Muscle of arm (tissue), 12 donors: Measurements from ENCODE around the gene LAIR2. TPM values are rescaled to one million over a fixed set of nuclear protein-coding genes. Genes with fewer than 3 reads are reported as not detected.

Experiments used
- DNase-seq: peaks from one replicate; pipeline ENCODE4 v3.0.0-alpha.2; 2013
- polyA plus RNA-seq, 12 donors: library from polyadenylated mRNA; unstranded; fragments of 120-200 nt; gene quantifications; one replicate each; pipeline ENCODE4 v1.2.1, GENCODE V29; 2013; ENCODE audit not compliant: insufficient read length in 12 of 12

LAIR2 gene
- polyA plus RNA-seq, 12 donors = 0.21 to 1.9 (median 0.44) TPM; not detected in 7

DNA sequence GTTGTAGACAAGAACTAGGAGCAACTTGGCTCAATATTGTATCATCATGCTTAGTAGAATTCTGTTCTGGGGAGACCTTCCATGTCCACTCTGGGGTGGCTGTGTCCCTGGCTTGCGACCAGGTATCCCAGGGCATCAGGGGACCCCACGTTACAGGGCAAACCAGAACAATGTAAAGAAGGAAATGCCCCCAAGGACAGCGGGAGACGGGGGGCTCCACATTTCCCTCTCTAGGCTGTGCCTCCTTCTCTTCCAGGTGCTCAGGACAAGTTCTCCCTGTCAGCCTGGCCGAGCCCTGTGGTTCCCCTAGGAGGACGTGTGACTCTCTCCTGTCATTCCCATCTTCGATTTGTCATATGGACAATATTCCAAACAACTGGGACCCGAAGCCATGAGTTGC lies 30.8 kb downstream of the LAIR2 start:
- no peak for DNase-seq

DNA sequence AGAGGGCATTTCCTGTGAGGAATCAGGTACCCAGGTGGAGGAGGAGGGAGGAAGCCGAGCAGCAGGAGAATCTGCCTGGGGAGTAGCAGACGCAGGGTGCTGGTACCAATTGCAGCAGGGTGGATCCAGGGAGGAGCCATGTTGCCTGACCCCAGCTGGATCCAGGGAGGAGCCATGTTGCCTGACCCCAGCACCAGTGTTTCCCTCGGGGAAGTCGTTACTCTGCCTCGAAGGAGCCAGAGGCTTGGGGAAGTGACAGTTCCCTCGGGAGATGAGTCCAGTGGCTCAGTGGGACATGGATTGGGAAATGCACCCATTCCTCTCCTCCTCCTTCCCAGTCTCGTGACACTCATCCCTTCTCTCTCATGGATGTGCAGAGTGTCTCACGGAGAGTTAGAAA lies 31.5 kb downstream of the LAIR2 start:
- no peak for DNase-seq

DNA sequence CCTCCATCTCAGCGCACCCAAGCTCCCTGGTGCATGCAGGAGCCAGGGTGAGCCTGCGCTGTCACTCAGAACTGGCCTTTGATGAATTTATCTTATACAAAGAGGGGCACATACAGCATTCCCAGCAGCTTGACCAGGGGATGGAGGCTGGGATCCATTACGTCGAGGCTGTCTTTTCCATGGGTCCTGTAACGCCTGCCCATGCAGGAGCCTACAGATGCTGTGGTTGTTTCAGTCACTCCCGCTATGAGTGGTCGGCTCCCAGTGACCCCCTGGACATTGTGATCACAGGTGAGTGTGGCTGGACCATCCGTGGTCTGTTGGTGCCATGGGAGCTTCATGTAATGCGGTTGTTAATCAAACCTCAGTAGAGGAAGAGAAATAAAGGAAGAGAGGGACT lies 33.0 kb downstream of the LAIR2 start:
- DNase-seq = no peak

DNA sequence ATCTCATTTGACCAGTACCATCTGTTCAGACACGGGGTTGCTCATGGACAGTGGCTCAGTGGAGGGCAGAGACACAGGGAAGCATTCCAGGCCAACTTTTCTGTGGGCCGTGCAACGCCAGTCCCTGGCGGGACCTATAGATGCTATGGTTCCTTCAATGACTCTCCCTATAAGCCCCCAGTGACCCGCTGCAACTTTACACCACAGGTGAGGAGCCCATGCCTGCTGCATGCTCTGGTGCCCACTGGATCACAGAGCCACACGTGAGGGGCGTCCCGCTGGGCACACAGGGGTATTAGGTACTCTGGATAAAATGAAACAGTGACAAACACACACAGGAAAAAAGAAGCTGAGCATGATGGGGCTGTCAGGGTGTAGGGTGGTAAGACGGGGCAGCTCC lies 34.3 kb downstream of the LAIR2 start:
- DNase-seq = no peak

- DNase-seq = no peak
Measured at GRCh38 chr19:54541712-54542111, 39.1 kb downstream of the LAIR2 start.

DNA sequence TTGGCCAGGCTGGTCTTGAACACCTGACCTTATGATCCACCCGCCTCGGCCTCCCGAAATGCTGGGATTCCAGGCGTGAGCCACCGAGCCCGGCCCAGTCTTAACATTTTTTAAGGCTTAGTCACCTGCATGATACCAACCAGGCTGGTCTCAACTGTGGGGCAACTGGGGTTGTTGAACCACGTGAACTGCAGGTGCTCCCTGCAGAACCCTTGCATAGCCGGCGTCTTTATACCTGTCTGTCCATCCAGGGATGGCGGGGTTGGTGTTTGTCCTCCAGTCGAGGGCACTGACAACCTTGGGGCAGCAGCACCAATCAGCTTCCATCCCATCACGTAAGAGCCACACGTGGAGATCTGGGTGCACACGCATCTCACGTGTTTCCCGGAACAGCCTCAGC lies 46.2 kb downstream of the LAIR2 start:
- DNase-seq = no peak

GRCh38 chr19:54549224-54549623 lies 46.6 kb downstream of the LAIR2 start:
- no peak for DNase-seq

DNA sequence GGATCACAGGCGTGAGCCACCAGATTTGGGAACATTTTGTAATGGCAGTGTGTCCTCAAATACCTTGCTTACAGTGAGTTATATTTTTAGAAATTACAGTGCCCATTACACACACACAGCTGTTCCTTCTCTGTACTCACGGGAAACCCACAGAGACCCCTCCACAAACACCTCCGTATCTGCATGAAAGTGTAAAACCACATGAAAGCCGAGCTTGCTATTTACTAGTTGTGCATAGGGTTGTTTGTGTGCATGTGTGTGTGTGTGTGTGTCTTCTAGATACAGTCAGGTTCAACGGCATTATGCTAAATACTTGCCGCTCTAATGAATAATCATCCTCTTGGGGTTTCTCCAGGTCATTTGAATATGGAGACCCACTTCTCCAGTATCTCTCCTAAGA lies 48.7 kb downstream of the LAIR2 start:
- DNase-seq = no peak

DNA sequence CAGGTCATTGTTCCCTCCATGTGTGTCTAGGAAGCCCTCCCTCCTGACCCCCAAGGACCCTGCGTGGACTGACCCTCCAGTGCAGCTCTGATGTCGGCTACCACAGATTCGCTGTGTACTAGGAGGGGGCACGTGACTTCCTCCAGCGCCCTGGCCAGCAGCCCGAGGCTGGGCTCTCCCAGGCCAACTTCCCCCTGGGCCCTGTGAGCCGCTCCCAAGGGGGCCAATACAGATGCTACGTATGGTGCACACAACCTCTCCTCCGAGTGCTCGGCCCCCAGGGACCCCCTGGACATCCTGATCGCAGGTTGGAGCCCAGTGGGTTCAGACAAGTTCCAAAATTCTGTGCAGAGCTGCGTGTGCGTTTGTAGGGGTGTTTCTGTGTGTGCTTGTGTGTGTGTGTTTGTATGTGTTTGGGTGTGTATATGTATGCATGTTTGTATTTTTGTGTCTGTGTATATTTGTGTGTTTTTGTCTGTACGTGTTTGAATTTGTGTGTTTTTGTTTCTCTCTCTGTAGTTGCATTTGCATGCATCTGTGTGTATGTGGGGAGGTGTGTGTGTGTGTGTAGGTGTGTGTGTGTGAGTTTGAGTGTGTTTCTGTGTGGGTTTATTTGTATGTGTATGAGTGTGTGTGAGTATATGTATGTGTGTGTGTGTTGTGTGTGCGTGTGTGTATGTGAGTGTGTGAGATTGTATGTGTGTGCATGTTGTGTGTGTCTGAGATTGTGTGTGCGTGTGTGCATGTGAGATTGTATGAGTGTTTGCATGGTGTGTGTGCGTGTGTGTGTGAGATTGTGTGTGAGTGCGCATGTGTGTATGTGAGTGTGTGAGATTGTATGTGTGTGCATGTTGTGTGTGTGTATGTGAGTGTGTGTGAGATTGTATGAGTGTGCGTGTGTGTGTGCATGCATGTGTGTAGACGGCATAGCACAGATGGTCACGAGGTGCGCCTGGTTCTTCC lies 49.6 kb downstream of the LAIR2 start:
- no peak for DNase-seq

DNA sequence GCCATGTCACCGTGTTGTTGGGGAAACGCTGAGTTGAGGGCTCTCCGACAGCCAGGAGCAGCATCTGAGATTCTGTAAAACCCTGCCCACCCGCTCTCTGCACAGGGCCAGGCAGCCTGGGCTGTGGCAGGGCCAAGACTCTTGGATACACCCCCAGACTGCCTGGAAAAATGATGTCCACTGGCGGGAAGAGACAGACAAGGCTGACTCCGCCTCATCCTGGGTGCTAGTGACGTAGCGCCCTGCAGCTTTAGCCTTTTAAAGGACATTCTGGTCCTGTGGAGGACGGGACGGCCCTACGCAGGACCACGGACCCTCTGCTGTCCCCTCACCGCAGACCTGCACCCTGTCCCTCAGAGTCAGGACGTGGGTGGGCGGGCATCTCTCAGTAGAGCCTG lies 50.3 kb downstream of the LAIR2 start:
- DNase-seq = no peak

DNA sequence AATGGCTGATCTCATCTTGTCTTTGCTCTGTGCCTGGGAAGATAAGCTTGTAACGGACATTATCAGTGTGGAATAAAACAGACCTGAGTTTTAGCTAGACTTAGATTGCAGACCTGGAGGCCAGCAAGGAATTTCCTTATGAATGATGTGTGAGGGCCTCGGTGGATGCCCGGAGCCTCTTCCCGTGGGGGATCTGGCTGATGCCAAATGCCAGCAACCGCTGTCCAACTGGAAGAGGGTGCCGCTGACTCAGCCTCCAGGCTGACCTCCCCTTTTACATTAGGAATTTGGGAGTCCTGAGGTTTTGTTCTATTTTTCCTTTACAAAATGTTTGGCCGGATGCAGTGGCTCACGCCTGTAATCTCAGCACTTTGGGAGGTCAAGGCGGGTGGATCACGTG lies 51.4 kb downstream of the LAIR2 start:
- DNase-seq = no peak

DNA sequence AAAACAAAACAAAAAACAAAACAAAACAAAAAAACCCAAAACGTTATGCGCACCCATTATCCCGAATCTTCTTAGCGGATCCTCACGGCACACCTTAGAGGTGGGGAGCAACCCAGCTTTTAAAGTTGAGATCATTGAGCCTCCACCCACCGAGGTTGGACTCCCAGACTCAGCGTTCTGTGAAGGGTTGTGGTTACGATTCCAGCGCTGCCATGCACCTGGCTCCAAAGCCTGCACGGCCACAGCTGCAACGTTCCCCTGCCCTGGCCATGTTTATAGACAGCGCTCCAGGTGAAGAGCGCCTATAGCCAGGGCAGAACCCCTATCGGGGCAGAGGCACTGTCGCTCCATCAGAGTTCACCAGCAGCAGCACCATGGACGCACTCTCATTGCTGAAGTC lies 52.3 kb downstream of the LAIR2 start:
- DNase-seq = no peak

- no peak for DNase-seq
Measured at GRCh38 chr19:54556194-54556593, 53.6 kb downstream of the LAIR2 start.

DNA sequence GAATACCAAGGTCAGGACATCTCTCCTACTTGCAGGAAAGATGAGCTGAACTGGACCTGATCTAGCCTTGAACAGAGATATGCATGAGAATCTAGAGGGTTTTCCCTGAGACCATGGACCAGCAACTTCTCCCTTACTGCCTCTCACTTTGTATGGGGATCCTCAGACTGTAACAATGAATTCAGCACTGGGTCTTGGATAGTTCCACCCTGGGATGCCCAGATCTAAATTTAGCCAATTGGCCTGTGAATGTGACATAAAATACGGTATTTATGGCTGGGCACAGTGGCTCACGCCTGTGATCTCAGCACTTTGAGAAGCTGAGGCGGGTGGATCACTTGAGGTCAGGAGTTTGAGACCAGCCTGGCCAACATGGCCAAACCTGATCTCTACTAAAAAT lies 55.7 kb downstream of the LAIR2 start:
- DNase-seq = no peak

Other genes starting within 250 kb of the LAIR2 start
- 10 to 100 TPM in 2 of 12 donors, 1 to 10 TPM in 9, not detected in 1; 5.5 to 10.6 (median 8.5) TPM for gene LILRB5, start 245.6 kb upstream of the LAIR2 start, polyA plus RNA-seq
- gene LILRB2, start 221.7 kb upstream of the LAIR2 start, polyA plus RNA-seq = 1 to 10 TPM in 10 of 12 donors, not detected in 2; 1.4 to 3.8 (median 1.8) TPM
- 1 to 10 TPM in 1 of 12 donors, under 1 TPM in 9, not detected in 2; 0.31 to 1.2 (median 0.57) TPM for gene LILRA5, start 189.7 kb upstream of the LAIR2 start, polyA plus RNA-seq
- gene LILRA4, start 163.7 kb upstream of the LAIR2 start, polyA plus RNA-seq = under 1 TPM in 2 of 12 donors, not detected in 10; 0.11 to 0.63 TPM
- 10 to 100 TPM in 2 of 12 donors, 1 to 10 TPM in 8, not detected in 2; 5.6 to 14.3 (median 6.7) TPM for gene LAIR1, start 137.9 kb upstream of the LAIR2 start, polyA plus RNA-seq
- gene TTYH1, start 87.4 kb upstream of the LAIR2 start, polyA plus RNA-seq = 10 to 100 TPM in 1 of 12 donors, 1 to 10 TPM in 9, not detected in 2; 2.7 to 11.7 (median 3.7) TPM
- gene LENG8, start 53.6 kb upstream of the LAIR2 start, polyA plus RNA-seq = 100 to 1,000 TPM in 5 of 12 donors, 10 to 100 TPM in 7; 54.1 to 332 (median 92.4) TPM
- 1 to 10 TPM in 9 of 12 donors, under 1 TPM in 1, not detected in 2; 0.75 to 2.7 (median 1.5) TPM for gene LENG9, start 39.1 kb upstream of the LAIR2 start, polyA plus RNA-seq
- gene CDC42EP5, start 29.5 kb upstream of the LAIR2 start, polyA plus RNA-seq = 10 to 100 TPM in 11 of 12 donors, not detected in 1; 15.8 to 57.2 (median 29.4) TPM
- gene LILRA2, start 71.0 kb downstream of the LAIR2 start, polyA plus RNA-seq = 1 to 10 TPM in 4 of 12 donors, under 1 TPM in 6, not detected in 2; 0.60 to 3.8 (median 0.93) TPM
- gene LILRA1, start 90.8 kb downstream of the LAIR2 start, polyA plus RNA-seq = 1 to 10 TPM in 1 of 12 donors, under 1 TPM in 9, not detected in 2; 0.11 to 1.7 (median 0.43) TPM
- 1 to 10 TPM in 7 of 12 donors, under 1 TPM in 3, not detected in 2; 0.71 to 3.9 (median 1.1) TPM for gene LILRB1, start 127.7 kb downstream of the LAIR2 start, polyA plus RNA-seq
- 1 to 10 TPM in 5 of 12 donors, under 1 TPM in 5, not detected in 2; 0.49 to 3.2 (median 0.91) TPM for gene LILRB4, start 160.2 kb downstream of the LAIR2 start, polyA plus RNA-seq
- gene KIR3DL3, start 221.6 kb downstream of the LAIR2 start, polyA plus RNA-seq = not detected
- not detected for gene KIR2DL3, start 235.7 kb downstream of the LAIR2 start, polyA plus RNA-seq